ENCODE measurements around the gene FUZ.
A peak's percentile ranks its signal among the peaks of the same experiment; 100 is the strongest.

The FUZ gene

GRCh38 chr19:49850487-49851342 is 37.6 kb upstream of the FUZ start, which contains the start of gene PTOV1:
Gene PTOV1, plus strand, starts transcription at chr19:49851159.
- DNase-seq = peak; percentile 72

- no peak for DNase-seq
Observed at GRCh38 chr19:49850221-49850486, 37.1 kb upstream of the FUZ start.

GRCh38 chr19:49849433-49850220 is 36.5 kb upstream of the FUZ start:
- no peak for DNase-seq

GRCh38 chr19:49848938-49849337 is 35.8 kb upstream of the FUZ start:
- no peak for DNase-seq

GRCh38 chr19:49847731-49848696 is 34.9 kb upstream of the FUZ start:
- no peak for DNase-seq

DNA sequence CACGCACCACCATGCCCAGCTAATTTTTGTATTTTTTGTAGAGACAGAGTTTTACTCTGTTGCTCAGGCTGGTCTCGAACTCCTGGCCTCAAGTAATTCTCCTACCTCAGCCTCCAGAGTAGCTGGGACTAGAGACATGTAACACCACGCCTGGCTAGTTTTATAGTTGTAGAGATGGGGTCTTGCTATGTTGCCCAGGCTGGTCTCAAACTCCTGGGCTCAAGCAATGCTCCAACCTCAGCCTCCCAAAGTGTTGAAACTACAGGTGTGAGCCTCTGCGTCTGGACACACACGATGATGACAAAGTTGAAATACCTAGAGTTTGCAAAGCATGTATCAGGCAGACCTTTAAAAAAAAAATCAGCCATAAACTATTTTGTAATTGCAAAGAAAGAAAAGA is 33.3 kb upstream of the FUZ start:
- no peak for DNase-seq

GRCh38 chr19:49845414-49845813 is 32.3 kb upstream of the FUZ start:
- DNase-seq = no peak

- DNase-seq = no peak
Observed at GRCh38 chr19:49844138-49845095, 31.3 kb upstream of the FUZ start.

DNA sequence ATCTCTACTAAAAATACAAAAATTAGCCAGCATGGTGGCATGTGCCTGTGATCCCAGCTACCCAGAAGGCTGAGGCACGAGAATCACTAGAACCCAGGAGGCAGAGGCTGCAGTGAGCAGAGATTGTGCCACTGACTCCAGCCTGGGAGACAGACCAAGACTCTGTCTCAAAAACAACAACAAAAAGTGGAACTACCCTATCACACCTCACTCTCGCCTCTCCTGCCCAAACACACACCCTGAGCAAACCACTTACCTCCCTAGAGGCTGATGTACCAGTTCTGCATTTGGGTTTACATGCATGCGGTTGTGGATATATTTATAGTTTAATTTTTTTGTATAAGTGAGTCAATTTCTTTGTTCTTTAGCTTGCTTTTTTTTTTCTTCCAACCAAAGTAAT is 30.2 kb upstream of the FUZ start:
- DNase-seq = no peak

- no peak for DNase-seq
Observed at GRCh38 chr19:49840736-49841249, 27.7 kb upstream of the FUZ start.

GRCh38 chr19:49840321-49840720 is 27.2 kb upstream of the FUZ start:
- no peak for DNase-seq

- DNase-seq = no peak
Observed at GRCh38 chr19:49839713-49840112, 26.6 kb upstream of the FUZ start.

GRCh38 chr19:49838885-49839588 is 25.9 kb upstream of the FUZ start:
- DNase-seq = no peak

GRCh38 chr19:49837425-49837824 is 24.3 kb upstream of the FUZ start:
- no peak for DNase-seq

- DNase-seq = no peak
Observed at GRCh38 chr19:49837009-49837310, 23.9 kb upstream of the FUZ start.

DNA sequence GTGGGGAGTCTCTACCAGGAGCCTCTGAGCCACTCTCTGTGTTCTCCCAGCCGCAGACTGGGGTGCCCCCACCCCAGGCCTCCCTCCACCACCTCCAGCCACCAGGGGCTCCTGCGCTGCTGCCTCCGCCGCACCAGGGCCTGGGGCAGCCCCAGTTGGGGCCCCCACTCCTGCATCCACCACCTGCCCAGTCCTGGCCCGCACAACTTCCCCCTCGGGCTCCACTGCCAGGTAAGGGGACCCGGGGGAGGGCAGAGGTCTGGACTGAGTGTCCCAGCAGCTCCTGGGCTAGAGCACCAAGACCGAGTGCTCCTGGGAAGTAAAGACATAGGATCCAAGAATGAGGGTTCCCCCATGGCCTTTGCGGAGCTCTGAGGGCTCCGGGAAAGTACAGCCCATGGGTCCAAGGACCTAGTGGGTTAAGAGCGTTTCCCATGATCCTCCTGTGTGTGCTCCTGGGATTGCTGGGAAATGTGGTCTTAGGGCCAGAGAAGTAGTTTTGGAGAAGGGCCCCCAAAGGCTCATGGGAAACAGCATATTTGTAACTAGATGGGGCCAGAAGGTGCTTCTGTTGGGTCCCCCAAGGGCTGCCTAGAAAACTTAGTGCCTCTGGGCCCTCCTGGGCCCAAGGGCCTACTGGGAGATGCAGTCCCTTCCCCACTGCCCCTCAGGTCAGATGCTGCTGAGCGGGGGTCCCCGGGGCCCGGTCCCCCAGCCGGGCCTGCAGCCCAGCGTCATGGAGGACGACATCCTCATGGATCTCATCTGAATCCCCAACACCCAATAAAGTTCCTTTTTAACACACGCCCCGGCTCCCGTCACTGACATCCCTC is 23.3 kb upstream of the FUZ start:
- DNase-seq = no peak

GRCh38 chr19:49835562-49835961 is 22.5 kb upstream of the FUZ start:
- no peak for DNase-seq

GRCh38 chr19:49833599-49833998 is 20.5 kb upstream of the FUZ start:
- no peak for DNase-seq

- DNase-seq = no peak
Observed at GRCh38 chr19:49832556-49832955, 19.5 kb upstream of the FUZ start.

- DNase-seq = no peak
Observed at GRCh38 chr19:49831592-49831991, 18.5 kb upstream of the FUZ start.
